GM12878 (cell line): ENCODE measurements around the gene CCDC88C. TPM values are rescaled to one million over a fixed set of nuclear protein-coding genes. Genes with fewer than 3 reads are reported as not detected.

Experiments used
- ATAC-seq: fragments of 200-7000 bp; cut with Tn5 transposase; 3 replicates; pipeline ENCODE4 v1.9.1; 2020; ENCODE audit warnings: mild to moderate bottlenecking, moderate library complexity
- BruUV-seq: library from RNA; stranded (reverse); fragments of 400-500 nt; replicated peaks from 2 replicates; lab custom pipeline; 2021; lab: Mats Ljungman, UMichigan
- CTCF ChIA-PET: fragments of 300-600 bp; sonication (Branson Sonifier 250); formaldehyde crosslinking; extraction: SDS; loops from one replicate; lab custom pipeline; 2021; ENCODE audit warnings: inconsistent platforms; lab: Yijun Ruan, JAX
- POLR2A ChIA-PET: fragments of 350-600 bp; formaldehyde crosslinking; extraction: SDS; loops from one replicate; lab custom pipeline; 2021; ENCODE audit warnings: inconsistent platforms; lab: Charles Lee
- RAD21 ChIA-PET: fragments of 300-600 bp; sonication (Branson Sonifier 250); formaldehyde crosslinking; loops from one replicate; lab custom pipeline; 2023; ENCODE audit warnings: antibody characterized with exemption; ENCODE audit not compliant: unreplicated experiment; lab: Charles Lee
- SMC1A ChIA-PET: fragments of 300-600 bp; sonication (Branson Sonifier 250); formaldehyde crosslinking; loops from one replicate; lab custom pipeline; 2023; ENCODE audit not compliant: unreplicated experiment, uncharacterized antibody; lab: Charles Lee
- DNase-seq: peaks from one replicate; pipeline ENCODE4 v3.0.0-alpha.2; 2011; ENCODE audit warnings: low read depth, low spot score
- FAIRE-seq: peaks from 3 replicates; lab custom pipeline; 2011; peaks lifted over from hg19 to GRCh38; lab: Jason Lieb, UNC
- H2AFZ ChIP-seq: 2 replicates; pipeline ENCODE4 v1.6.0; 2011; ENCODE audit warnings: low read depth, low read length, control low read depth; ENCODE audit not compliant: control insufficient read depth
- H3K27ac ChIP-seq: 2 replicates; pipeline ENCODE4 v1.5.1; 2011; ENCODE audit warnings: control low read depth; ENCODE audit not compliant: control insufficient read depth, insufficient read depth
- H3K27me3 ChIP-seq, 2 experiments: replicated peaks in 1 of 2; 2 replicates each; pipeline versions ENCODE4 v1.6.0 to v1.6.1; 2011; ENCODE audit warnings: low read length in 1 of 2; ENCODE audit not compliant: control insufficient read depth in 2 of 2, insufficient read depth in 2 of 2
- H3K36me3 ChIP-seq, 2 experiments: 2 replicates each; pipeline ENCODE4 v1.5.1; 2011; ENCODE audit warnings: low read length in 1 of 2; ENCODE audit not compliant: control insufficient read depth in 2 of 2, insufficient read depth in 2 of 2
- H3K4me1 ChIP-seq: 2 replicates; pipeline ENCODE4 v1.6.1; 2011; ENCODE audit warnings: mild to moderate bottlenecking, low read length, moderate library complexity, mixed read lengths; ENCODE audit not compliant: control insufficient read depth, insufficient read depth
- H3K4me2 ChIP-seq: 2 replicates; pipeline ENCODE4 v1.6.0; 2011; ENCODE audit warnings: control low read depth; ENCODE audit not compliant: control insufficient read depth, insufficient read depth
- H3K4me3 ChIP-seq: fragments of 200-600 bp; sonication (generic); 2 replicates; pipeline ENCODE4 v1.5.1; 2016
- H3K79me2 ChIP-seq: 2 replicates; pipeline ENCODE4 v1.6.0; 2011; ENCODE audit warnings: low read length; ENCODE audit not compliant: control insufficient read depth, insufficient read depth
- H3K9ac ChIP-seq: 2 replicates; pipeline ENCODE4 v1.8.0; 2011; ENCODE audit warnings: low read length, control low read depth, mixed read lengths; ENCODE audit not compliant: control insufficient read depth, insufficient read depth
- H3K9me3 ChIP-seq: replicated peaks from 3 replicates; pipeline ENCODE4 v1.5.1; 2011; ENCODE audit warnings: mild to moderate bottlenecking, low read length; ENCODE audit not compliant: control insufficient read depth, insufficient read depth
- H4K20me1 ChIP-seq: 2 replicates; pipeline ENCODE4 v1.6.0; 2011; ENCODE audit not compliant: control insufficient read depth, insufficient read depth
- ATF3 ChIP-seq: IDR thresholded peaks from 2 replicates; pipeline ENCODE4 v1.6.1; 2011; ENCODE audit warnings: low read depth, mild to moderate bottlenecking, low read length, moderate library complexity, borderline replicate concordance; ENCODE audit errors: extremely low read depth
- BCLAF1 ChIP-seq: fragments of 450-650 bp; IDR thresholded peaks from 2 replicates; pipeline ENCODE4 v1.6.1; 2017; ENCODE audit warnings: antibody characterized with exemption, mild to moderate bottlenecking, moderate library complexity
- EZH2 ChIP-seq: IDR thresholded peaks from 2 replicates; pipeline ENCODE4 v1.6.1; 2012; ENCODE audit warnings: low read depth, mild to moderate bottlenecking, control low read depth, inconsistent platforms, low read length, borderline replicate concordance; ENCODE audit not compliant: control insufficient read depth
- GABPA ChIP-seq: IDR thresholded peaks from 2 replicates; pipeline ENCODE4 v1.6.1; 2014; ENCODE audit warnings: antibody characterized with exemption, low read depth, mild to moderate bottlenecking, inconsistent platforms
- GATAD2B ChIP-seq: fragments of 450-650 bp; conservative IDR thresholded peaks from 2 replicates; pipeline ENCODE4 v1.6.1; 2017; ENCODE audit warnings: low read depth, mild to moderate bottlenecking, moderate library complexity
- HDAC2 ChIP-seq: fragments of 200-600 bp; sonication (generic); IDR thresholded peaks from 2 replicates; pipeline ENCODE4 v1.6.1; 2017
- MYB ChIP-seq: fragments of 150-350 bp; IDR thresholded peaks from 2 replicates; pipeline ENCODE4 v1.6.1; 2014; ENCODE audit warnings: mild to moderate bottlenecking, low read depth, low read length, borderline replicate concordance
- NBN ChIP-seq: fragments of 450-650 bp; IDR thresholded peaks from 2 replicates; pipeline ENCODE4 v1.6.1; 2016
- NFYA ChIP-seq: IDR thresholded peaks from 2 replicates; pipeline ENCODE4 v1.6.1; 2011; ENCODE audit warnings: low read depth, mild to moderate bottlenecking, low read length, improper control_type of control experiment, borderline replicate concordance
- POLR2AphosphoS2 ChIP-seq: IDR thresholded peaks from 2 replicates; pipeline ENCODE4 v1.6.1; 2011; ENCODE audit warnings: low read depth, mild to moderate bottlenecking, low read length, improper control_type of control experiment, moderate library complexity
- RUNX3 ChIP-seq: IDR thresholded peaks from 2 replicates; pipeline ENCODE4 v1.6.1; 2012; ENCODE audit warnings: low read length, inconsistent platforms
- STAT3 ChIP-seq: IDR thresholded peaks from 2 replicates; pipeline ENCODE4 v1.6.1; 2011; ENCODE audit warnings: low read depth, low read length, improper control_type of control experiment
- YBX1 ChIP-seq: fragments of 450-650 bp; IDR thresholded peaks from 2 replicates; pipeline ENCODE4 v1.6.1; 2016; ENCODE audit warnings: antibody characterized with exemption
- ZBTB11 ChIP-seq: fragments of 450-650 bp; formaldehyde crosslinking; IDR thresholded peaks from 2 replicates; pipeline ENCODE4 v1.5.0; 2022; ENCODE audit warnings: mild to moderate bottlenecking, missing genetic modification characterization
- ZNF207 ChIP-seq: fragments of 450-650 bp; IDR thresholded peaks from 2 replicates; pipeline ENCODE4 v1.6.1; 2014; ENCODE audit warnings: antibody characterized with exemption, mild to moderate bottlenecking, borderline replicate concordance
- ZNF274 ChIP-seq: IDR thresholded peaks from one replicate; pipeline ENCODE4 v1.8.0; 2011; ENCODE audit not compliant: insufficient read length, insufficient read depth
- WGBS: methylation state at CpG from one replicate; pipeline ENCODE4 v1.1.6; 2016; ENCODE audit warnings: low lambda C conversion rate; ENCODE audit not compliant: insufficient replicate concordance, insufficient coverage; ENCODE audit errors: missing lambda C conversion rate; 5-methylcytosine and 5-hydroxymethylcytosine counted together
- in situ Hi-C: fragments of 300-500 bp; cut with MboI; formaldehyde crosslinking; loops from 9 replicates; pipeline ENCODE4 v1.14.3; 2018; ENCODE audit warnings: mixed read lengths
- intact Hi-C: fragments of 100-400 bp; cut with micrococcal nuclease; formaldehyde crosslinking; loops from one replicate; pipeline ENCODE4 v1.14.2; 2022; ENCODE audit not compliant: unreplicated experiment
- polyA plus RNA-seq, 11 experiments: library from polyadenylated mRNA; depleted of rRNA in 4 of 11; unstranded in 6 of 11; stranded (reverse) in 5 of 11; fragments of >200 nt; fragmentation: Nextera tagmentation in 4 of 11; fragmentation: Illumina TruSeq in 1 of 11; extraction: Ambion mirVana in 4 of 11; extraction: Trizol in 1 of 11; gene quantifications; 1 replicate in 1 of 11; 2 replicates in 10 of 11; pipeline versions ENCODE4 v1.2.1 to v1.2.3, GENCODE V29; 2011 to 2016; ENCODE audit warnings: inconsistent platforms in 2 of 11, missing spikeins in 2 of 11, low read depth in 1 of 11
- total RNA-seq, 4 experiments: library from RNA; depleted of rRNA in 3 of 4; stranded (reverse); fragments of >200 nt in 3 of 4; fragmentation: Illumina TruSeq in 1 of 4; extraction: Trizol in 1 of 4; gene quantifications; 2 replicates each; pipeline versions ENCODE4 v1.2.1 to v1.2.3, GENCODE V29; 2013 to 2021
- TF ChIP-seq, protein P1 (sequence below): fragments of 150-350 bp; IDR thresholded peaks from 2 replicates; pipeline ENCODE4 v1.6.1; 2014; ENCODE audit warnings: mild to moderate bottlenecking, low read depth, low read length

Gene CCDC88C
- total and polyA plus RNA-seq, 10 of the 15 experiments (the other 5 are each of a cell fraction or from before 2014, with no cell fraction given) = 4.0 to 79.6 (median 36.6) TPM

DNA sequence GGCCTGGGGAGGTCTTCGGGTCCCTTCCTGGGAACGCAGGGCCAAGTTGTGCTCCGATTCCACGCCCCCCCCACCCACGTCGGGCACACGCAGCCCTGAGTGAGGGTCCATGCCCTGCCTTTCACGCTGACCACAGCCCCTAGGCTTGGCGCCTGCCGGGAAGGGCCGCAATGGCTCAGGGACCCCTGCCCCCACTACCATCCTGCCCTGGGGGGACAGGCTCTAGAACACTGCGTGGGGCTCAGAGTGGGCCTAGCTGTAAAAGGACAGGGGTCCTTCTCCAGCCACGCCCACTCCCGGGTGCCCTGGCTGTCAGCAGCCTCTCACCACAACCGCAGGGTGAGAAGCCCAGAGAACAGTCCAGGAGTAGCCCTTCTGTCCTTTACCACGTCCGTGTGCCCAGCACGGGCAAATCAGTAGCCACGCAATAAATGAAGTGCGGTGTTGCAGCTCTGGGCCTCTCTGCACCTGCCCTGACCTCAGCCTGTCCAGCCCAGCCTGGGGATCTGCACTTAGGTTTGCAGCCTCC, 163.8 kb downstream of the CCDC88C start:
- no peaks in the 10 kb centered on the region for H3K79me2 ChIP-seq
- H3K36me3 ChIP-seq = no peaks in the 10 kb centered on the region
- H3K4me2 ChIP-seq = peak overlapping the region; percentile 88
- no peaks in the 10 kb centered on the region for H3K27me3 ChIP-seq
- H3K4me3 ChIP-seq = peak overlapping the region; percentile 59; the same call in 1 of the 2 replicates
- ChIA-PET RAD21 (interaction anchor here (0.6 kb wide), 1 partner anchor 77 kb away, joined by 3 read pairs; no protein-coding TSS in a partner anchor), POLR2A (interaction anchor here (1.0 kb wide), 1 partner anchor 11 kb away, joined by 3 read pairs; no protein-coding TSS in a partner anchor), CTCF (no interaction called here), SMC1A (interaction anchor here (1.4 kb wide), 1 partner anchor 14 kb away, joined by 3 read pairs; no protein-coding TSS in a partner anchor)
- 60% methylated on average over 18 of the region's 20 CpGs for WGBS
- FAIRE-seq (no peak), ATAC-seq (no peak), DNase-seq (no peak)
- H4K20me1 ChIP-seq = no peaks in the 10 kb centered on the region
- peak overlapping the region; percentile 46; the same call in 1 of the 2 replicates for H2AFZ ChIP-seq
- intact Hi-C loops (no loop called here), in situ Hi-C loops (no loop called here)
- peaks cover 37% of the 10 kb centered on the region for H3K4me1 ChIP-seq
- no peaks in the 10 kb centered on the region for H3K9me3 ChIP-seq
- BruUV-seq = no TSS peak
- H3K9ac ChIP-seq = 0 out of 2 replicates have a peak overlapping the region, but pooled peaks have one; percentile 38
- H3K27ac ChIP-seq = no peak overlapping the region
- no peak for TF ChIP-seq NFYA
- no peak for TF ChIP-seq RUNX3
- no peak for TF ChIP-seq STAT3
- TF ChIP-seq BCLAF1 = no peak
- TF ChIP-seq POLR2AphosphoS2 = no peak
- no peak for TF ChIP-seq EZH2
- no peak for TF ChIP-seq YBX1
- no peak for TF ChIP-seq HDAC2
- TF ChIP-seq ZNF274 = no peak
- no peak for TF ChIP-seq ZNF207
- TF ChIP-seq ATF3 = no peak
- TF ChIP-seq, protein P1, sequence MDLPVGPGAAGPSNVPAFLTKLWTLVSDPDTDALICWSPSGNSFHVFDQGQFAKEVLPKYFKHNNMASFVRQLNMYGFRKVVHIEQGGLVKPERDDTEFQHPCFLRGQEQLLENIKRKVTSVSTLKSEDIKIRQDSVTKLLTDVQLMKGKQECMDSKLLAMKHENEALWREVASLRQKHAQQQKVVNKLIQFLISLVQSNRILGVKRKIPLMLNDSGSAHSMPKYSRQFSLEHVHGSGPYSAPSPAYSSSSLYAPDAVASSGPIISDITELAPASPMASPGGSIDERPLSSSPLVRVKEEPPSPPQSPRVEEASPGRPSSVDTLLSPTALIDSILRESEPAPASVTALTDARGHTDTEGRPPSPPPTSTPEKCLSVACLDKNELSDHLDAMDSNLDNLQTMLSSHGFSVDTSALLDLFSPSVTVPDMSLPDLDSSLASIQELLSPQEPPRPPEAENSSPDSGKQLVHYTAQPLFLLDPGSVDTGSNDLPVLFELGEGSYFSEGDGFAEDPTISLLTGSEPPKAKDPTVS = no peak
- no peak for TF ChIP-seq GABPA
- no peak for TF ChIP-seq MYB
- TF ChIP-seq ZBTB11 = no peak
- no peak for TF ChIP-seq GATAD2B
- no peak for TF ChIP-seq NBN
